GM12878 (cell line): ENCODE measurements around the gene CERKL.

Experiments
- BCLAF1 ChIP-seq: fragments of 450-650 bp; IDR thresholded peaks from 2 replicates; pipeline ENCODE4 v1.6.1; 2017; ENCODE audit warnings: antibody characterized with exemption, mild to moderate bottlenecking, moderate library complexity
- CTCF ChIP-seq, 3 experiments: IDR thresholded peaks in 2 of 3; conservative IDR thresholded peaks in 1 of 3; 2 replicates each; pipeline ENCODE4 v1.5.1; 2011; ENCODE audit warnings: low read depth in 3 of 3, low read length in 3 of 3, mild to moderate bottlenecking in 3 of 3, control low read depth in 2 of 3, moderate library complexity in 2 of 3, inconsistent platforms in 1 of 3, mixed read lengths in 1 of 3; ENCODE audit not compliant: control insufficient read depth in 2 of 3, insufficient read depth in 1 of 3; ENCODE audit errors: extremely low read depth in 1 of 3
- EZH2 ChIP-seq: IDR thresholded peaks from 2 replicates; pipeline ENCODE4 v1.6.1; 2012; ENCODE audit warnings: low read depth, mild to moderate bottlenecking, control low read depth, inconsistent platforms, low read length, borderline replicate concordance; ENCODE audit not compliant: control insufficient read depth
- NFIC ChIP-seq: IDR thresholded peaks from 2 replicates; pipeline ENCODE4 v1.6.1; 2012; ENCODE audit warnings: low read depth, mild to moderate bottlenecking, inconsistent platforms, low read length, moderate library complexity
- POLR2AphosphoS5 ChIP-seq: IDR thresholded peaks from 2 replicates; pipeline ENCODE4 v1.6.1; 2011; ENCODE audit warnings: mild to moderate bottlenecking, low read length, inconsistent platforms
- SIN3A ChIP-seq: IDR thresholded peaks from 2 replicates; pipeline ENCODE4 v1.6.1; 2012; ENCODE audit warnings: low read depth, low read length, improper control_type of control experiment
- SMARCA5 ChIP-seq: fragments of 450-650 bp; IDR thresholded peaks from 2 replicates; pipeline ENCODE4 v1.6.1; 2017; ENCODE audit warnings: mild to moderate bottlenecking
- SMC3 ChIP-seq: IDR thresholded peaks from 2 replicates; pipeline ENCODE4 v1.6.1; 2011; ENCODE audit warnings: low read length, improper control_type of control experiment, borderline replicate concordance
- TCF12 ChIP-seq: IDR thresholded peaks from 2 replicates; pipeline ENCODE4 v1.6.1; 2011; ENCODE audit warnings: low read depth, mild to moderate bottlenecking, low read length

- no peak for TF ChIP-seq EZH2
- TF ChIP-seq SIN3A = no peak
- no peak for TF ChIP-seq SMC3
- TF ChIP-seq CTCF (IDR thresholded peaks at IDR 0.05 in 2 of 3, conservative IDR thresholded peaks at IDR 0.05 in 1 of 3; ENCODE audit: control insufficient read depth in 2 of 3, extremely low read depth in 1 of 3, insufficient read depth in 1 of 3, low read depth in 3 of 3, low read length in 3 of 3) = no peak
- TF ChIP-seq TCF12 = no peak
- no peak for TF ChIP-seq SMARCA5
- TF ChIP-seq NFIC = no peak
- no peak for TF ChIP-seq POLR2AphosphoS5
- no peak for TF ChIP-seq BCLAF1
Measured at GRCh38 chr2:181575650-181576025, 81.3 kb downstream of the CERKL start.
